ENCODE data around the gene PTPRZ1. TPM values are rescaled to one million over a fixed set of nuclear protein-coding genes. Genes with fewer than 3 reads are reported as not detected.

Gene PTPRZ1
- total RNA-seq, 1 experiment from 2014 or later: not detected

DNA sequence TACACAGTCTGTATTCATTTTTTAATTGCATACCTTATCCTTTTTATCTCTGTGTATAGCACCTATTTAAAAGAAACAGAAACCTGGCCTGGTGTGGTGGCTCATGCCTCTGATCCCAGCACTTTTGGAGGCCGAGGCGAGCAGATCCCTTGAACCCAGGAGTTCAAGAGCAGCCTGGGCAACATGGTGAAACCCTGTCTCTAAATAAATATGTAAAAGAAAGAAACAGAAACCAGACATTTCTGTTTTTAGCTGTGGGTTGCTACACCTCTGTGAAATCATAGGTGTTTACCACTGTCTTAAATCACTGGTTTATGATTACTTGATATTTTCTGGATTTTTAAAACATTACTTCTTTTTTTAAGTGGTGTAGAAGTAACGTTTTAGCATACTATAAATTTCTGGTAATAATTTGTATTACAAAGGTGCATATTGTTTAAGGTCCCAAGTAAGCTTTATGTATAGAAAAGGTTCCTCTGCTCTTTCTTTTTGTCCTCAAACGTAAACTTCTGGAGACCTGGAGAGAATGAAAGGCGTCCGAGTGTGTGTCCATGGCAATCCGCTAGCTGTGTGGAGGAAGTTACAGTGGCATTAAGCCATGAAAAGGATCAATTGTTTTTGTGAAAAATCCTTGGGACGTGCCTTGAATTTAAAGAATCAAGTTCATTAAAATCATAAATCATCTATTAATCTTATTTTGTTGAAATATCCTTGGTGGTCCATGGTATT is 41.1 kb downstream of the PTPRZ1 start:
- no peak for TF ChIP-seq EZH2phosphoT487 (IDR thresholded peaks at IDR 0.05; ENCODE audit: borderline replicate concordance, low read length)
- no peak for DNase-seq
- Histone ChIP-seq H2AFZ (ENCODE audit: low read length) (no peak overlapping the region), H3K4me3 (ENCODE audit: low read length) (no peak overlapping the region), H3K79me2 (ENCODE audit: low read length) (no peaks in the 10 kb centered on the region), H3K4me1 (ENCODE audit: insufficient read depth, low read length) (no peaks in the 10 kb centered on the region), H3K27me3 (ENCODE audit: low read length) (peaks cover 41% of the 10 kb centered on the region), H3K9me3 (ENCODE audit: low read length) (no peaks in the 10 kb centered on the region), H4K20me1 (ENCODE audit: low read length) (no peaks in the 10 kb centered on the region), H3K36me3 (ENCODE audit: low read depth, low read length) (no peaks in the 10 kb centered on the region), H3K27ac (ENCODE audit: low read length) (no peak overlapping the region), H3F3A (ENCODE audit: low read length, unreplicated experiment) (no peaks in the 10 kb centered on the region), H3K9ac (ENCODE audit: low read length) (no peak overlapping the region), H3K4me2 (ENCODE audit: low read length) (no peak overlapping the region), H3K9me2 (replicated peaks; ENCODE audit: low read length) (no peaks in the 10 kb centered on the region)
- BruUV-seq (replicated peaks): no TSS peak
- ChIA-PET POLR2A (ENCODE audit: unreplicated experiment) (no interaction called here), CTCF (no interaction called here)
- intact Hi-C loops (cut with micrococcal nuclease): no loop called here
- ATAC-seq: no peak

DNA sequence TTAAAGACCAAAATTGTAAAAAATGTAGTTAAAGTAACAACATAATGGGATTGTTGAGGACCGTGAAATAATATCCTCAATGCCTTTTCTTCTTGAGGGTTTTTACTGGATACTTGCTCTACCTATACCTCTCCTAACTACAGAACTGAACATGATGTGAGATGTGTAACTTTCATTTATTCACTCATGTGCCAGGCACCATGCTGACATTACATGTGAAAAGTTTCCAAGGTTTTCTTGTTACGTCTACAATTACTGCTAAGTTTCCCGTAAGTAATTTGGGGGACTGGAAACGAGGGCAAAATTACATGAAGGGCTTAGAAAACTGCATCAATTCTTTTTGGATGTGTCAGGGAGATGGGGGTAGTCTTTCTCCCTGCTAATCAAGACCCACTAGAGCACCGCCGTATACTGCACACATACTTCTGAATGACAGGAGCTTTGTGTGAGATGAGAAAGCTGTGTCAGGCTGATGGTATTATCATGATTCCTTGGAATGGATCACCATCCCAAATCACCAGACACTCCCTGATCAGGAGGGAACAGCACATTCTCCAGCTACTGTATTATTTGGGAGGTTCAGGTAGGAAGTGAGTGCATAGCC is 41.8 kb downstream of the PTPRZ1 start:
- Histone ChIP-seq H3F3A (ENCODE audit: low read length, unreplicated experiment) (no peaks in the 10 kb centered on the region), H3K9ac (ENCODE audit: low read length) (no peak overlapping the region), H4K20me1 (ENCODE audit: low read length) (no peaks in the 10 kb centered on the region), H2AFZ (ENCODE audit: low read length) (no peak overlapping the region), H3K4me1 (ENCODE audit: insufficient read depth, low read length) (no peaks in the 10 kb centered on the region), H3K79me2 (ENCODE audit: low read length) (no peaks in the 10 kb centered on the region), H3K9me3 (ENCODE audit: low read length) (no peaks in the 10 kb centered on the region), H3K27ac (ENCODE audit: low read length) (no peak overlapping the region), H3K27me3 (ENCODE audit: low read length) (peaks cover 41% of the 10 kb centered on the region), H3K36me3 (ENCODE audit: low read depth, low read length) (no peaks in the 10 kb centered on the region), H3K4me2 (ENCODE audit: low read length) (no peak overlapping the region), H3K9me2 (replicated peaks; ENCODE audit: low read length) (no peaks in the 10 kb centered on the region), H3K4me3 (ENCODE audit: low read length) (no peak overlapping the region)
- intact Hi-C loops (cut with micrococcal nuclease): no loop called here
- ChIA-PET POLR2A (ENCODE audit: unreplicated experiment) (no interaction called here), CTCF (no interaction called here)
- BruUV-seq (replicated peaks): no TSS peak
- ATAC-seq: no peak
- TF ChIP-seq EZH2 (IDR thresholded peaks at IDR 0.05; ENCODE audit: low read length, unreplicated experiment) (no peak), EZH2phosphoT487 (IDR thresholded peaks at IDR 0.05; ENCODE audit: borderline replicate concordance, low read length) (no peak)
- TF ChIP-seq, protein P1, sequence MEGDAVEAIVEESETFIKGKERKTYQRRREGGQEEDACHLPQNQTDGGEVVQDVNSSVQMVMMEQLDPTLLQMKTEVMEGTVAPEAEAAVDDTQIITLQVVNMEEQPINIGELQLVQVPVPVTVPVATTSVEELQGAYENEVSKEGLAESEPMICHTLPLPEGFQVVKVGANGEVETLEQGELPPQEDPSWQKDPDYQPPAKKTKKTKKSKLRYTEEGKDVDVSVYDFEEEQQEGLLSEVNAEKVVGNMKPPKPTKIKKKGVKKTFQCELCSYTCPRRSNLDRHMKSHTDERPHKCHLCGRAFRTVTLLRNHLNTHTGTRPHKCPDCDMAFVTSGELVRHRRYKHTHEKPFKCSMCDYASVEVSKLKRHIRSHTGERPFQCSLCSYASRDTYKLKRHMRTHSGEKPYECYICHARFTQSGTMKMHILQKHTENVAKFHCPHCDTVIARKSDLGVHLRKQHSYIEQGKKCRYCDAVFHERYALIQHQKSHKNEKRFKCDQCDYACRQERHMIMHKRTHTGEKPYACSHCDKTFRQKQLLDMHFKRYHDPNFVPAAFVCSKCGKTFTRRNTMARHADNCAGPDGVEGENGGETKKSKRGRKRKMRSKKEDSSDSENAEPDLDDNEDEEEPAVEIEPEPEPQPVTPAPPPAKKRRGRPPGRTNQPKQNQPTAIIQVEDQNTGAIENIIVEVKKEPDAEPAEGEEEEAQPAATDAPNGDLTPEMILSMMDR (conservative IDR thresholded peaks at IDR 0.05; ENCODE audit: low read depth, low read length): no peak
- no peak for DNase-seq

DNA sequence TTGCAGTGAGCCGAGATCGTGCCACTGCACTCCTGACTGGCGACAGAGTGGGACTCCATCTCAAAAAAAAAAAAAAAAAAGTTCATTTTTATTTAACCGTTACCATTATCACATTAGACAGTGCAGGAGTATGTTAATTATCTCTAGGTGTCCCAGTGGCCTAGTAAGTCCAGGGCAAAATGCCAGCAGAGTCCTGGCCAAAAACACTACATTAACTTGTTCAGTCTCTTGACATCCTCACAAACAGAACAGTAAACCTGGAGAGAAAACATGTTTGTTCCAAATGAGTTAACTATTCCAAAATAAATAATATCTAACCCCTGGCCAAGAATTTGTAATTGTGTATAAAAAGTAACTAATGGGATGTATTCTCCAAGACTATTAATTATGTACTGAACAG is 43.2 kb downstream of the PTPRZ1 start:
- no peaks in the 10 kb centered on the region for H3K79me2 ChIP-seq (ENCODE audit: low read length)
- H3K9ac ChIP-seq (ENCODE audit: low read length): no peak overlapping the region
- BruUV-seq (replicated peaks): no TSS peak
- no peaks in the 10 kb centered on the region for H3K4me1 ChIP-seq (ENCODE audit: insufficient read depth, low read length)
- ATAC-seq (no peak), DNase-seq (no peak)
- no peak for TF ChIP-seq EZH2 (IDR thresholded peaks at IDR 0.05; ENCODE audit: low read length, unreplicated experiment)
- TF ChIP-seq EZH2phosphoT487 (IDR thresholded peaks at IDR 0.05; ENCODE audit: borderline replicate concordance, low read length): no peak
- TF ChIP-seq, protein P1 (conservative IDR thresholded peaks at IDR 0.05; ENCODE audit: low read depth, low read length): no peak
- no peaks in the 10 kb centered on the region for H3F3A ChIP-seq (ENCODE audit: low read length, unreplicated experiment)
- H3K9me3 ChIP-seq (ENCODE audit: low read length): no peaks in the 10 kb centered on the region
- no peak overlapping the region for H2AFZ ChIP-seq (ENCODE audit: low read length)
- H3K4me3 ChIP-seq (ENCODE audit: low read length): no peak overlapping the region
- ChIA-PET CTCF (no interaction called here), POLR2A (ENCODE audit: unreplicated experiment) (no interaction called here)
- no peaks in the 10 kb centered on the region for H3K9me2 ChIP-seq (replicated peaks; ENCODE audit: low read length)
- no peaks in the 10 kb centered on the region for H4K20me1 ChIP-seq (ENCODE audit: low read length)
- H3K36me3 ChIP-seq (ENCODE audit: low read depth, low read length): no peaks in the 10 kb centered on the region
- intact Hi-C loops (cut with micrococcal nuclease): no loop called here
- peaks cover 41% of the 10 kb centered on the region for H3K27me3 ChIP-seq (ENCODE audit: low read length)
- no peak overlapping the region for H3K4me2 ChIP-seq (ENCODE audit: low read length)
- no peak overlapping the region for H3K27ac ChIP-seq (ENCODE audit: low read length)
